CD4-positive, CD25-positive, alpha-beta regulatory T cell (primary cell): Measurements from ENCODE around the gene PIP5KL1. TPM values are rescaled to one million over a fixed set of nuclear protein-coding genes. Genes with fewer than 3 reads are reported as not detected.

Experiments used
- ATAC-seq, 2 donors: fragments of 150-1000 bp; cut with Tn5 transposase; one replicate each; pipeline ENCODE4 v1.10.0; 2021; ENCODE audit warnings: low read depth in 2 of 2, moderate number of reproducible peaks in 2 of 2, moderate library complexity in 1 of 2
- DNase-seq, 3 donors: peaks; one replicate each; pipeline versions ENCODE4 v3.0.0 to v3.0.0-alpha.2; 2012 to 2022; ENCODE audit warnings: mixed read lengths in 1 of 3
- H3K27ac ChIP-seq: one replicate; pipeline ENCODE4 v1.7.0; 2013; ENCODE audit warnings: mild to moderate bottlenecking, low read length; ENCODE audit not compliant: insufficient read depth, poor library complexity, severe bottlenecking
- H3K27me3 ChIP-seq: one replicate; pipeline ENCODE4 v1.7.0; 2013; ENCODE audit warnings: low read length; ENCODE audit not compliant: control insufficient read depth, insufficient read depth
- H3K36me3 ChIP-seq: one replicate; pipeline ENCODE4 v1.7.0; 2013; ENCODE audit warnings: mild to moderate bottlenecking, low read length, moderate library complexity; ENCODE audit not compliant: control insufficient read depth, insufficient read depth
- H3K4me1 ChIP-seq: 2 replicates; pipeline ENCODE4 v1.7.0; 2013; ENCODE audit warnings: mild to moderate bottlenecking, low read length; ENCODE audit not compliant: insufficient read depth, control insufficient read depth, poor library complexity, severe bottlenecking
- H3K4me3 ChIP-seq: one replicate; pipeline ENCODE4 v1.7.0; 2013; ENCODE audit warnings: low read depth, mild to moderate bottlenecking, low read length, moderate library complexity
- H3K9me3 ChIP-seq, 2 experiments: 1 replicate in 1 of 2; 2 replicates in 1 of 2; pipeline ENCODE4 v1.7.0; 2013; ENCODE audit warnings: low read length in 2 of 2, mild to moderate bottlenecking in 1 of 2, moderate library complexity in 1 of 2; ENCODE audit not compliant: control insufficient read depth in 2 of 2
- H3K27ac Mint-ChIP-seq, 3 donors: one replicate each; pipeline ENCODE4 v1.8.0; 2020 to 2022; ENCODE audit warnings: mild to moderate bottlenecking in 3 of 3, mixed read lengths in 3 of 3, moderate library complexity in 2 of 3
- H3K27me3 Mint-ChIP-seq: one replicate; pipeline ENCODE4 v1.8.0; 2022; ENCODE audit warnings: mild to moderate bottlenecking, mixed read lengths
- H3K36me3 Mint-ChIP-seq: one replicate; pipeline ENCODE4 v1.8.0; 2020; ENCODE audit warnings: mixed read lengths
- H3K4me1 Mint-ChIP-seq, 4 donors: one replicate each; pipeline ENCODE4 v1.8.0; 2020 to 2022; ENCODE audit warnings: mixed read lengths in 4 of 4, mild to moderate bottlenecking in 1 of 4
- H3K4me3 Mint-ChIP-seq, 4 donors: one replicate each; pipeline ENCODE4 v1.8.0; 2020 to 2022; ENCODE audit warnings: mild to moderate bottlenecking in 4 of 4, mixed read lengths in 4 of 4, moderate library complexity in 3 of 4
- H3K9me3 Mint-ChIP-seq, 7 donors: one replicate each; pipeline ENCODE4 v1.8.0; 2020 to 2022; ENCODE audit warnings: mixed read lengths in 7 of 7, mild to moderate bottlenecking in 3 of 7, moderate library complexity in 2 of 7
- polyA plus RNA-seq, 4 donors: library from polyadenylated mRNA; unstranded; fragments of 300-500 nt; fragmentation: Illumina TruSeq; gene quantifications; one replicate each; pipeline ENCODE4 v1.2.3, GENCODE V29; 2021
- total RNA-seq: library from RNA; stranded (reverse); gene quantifications from one replicate; pipeline ENCODE4 v1.2.3, GENCODE V29; 2022

The PIP5KL1 gene
- total and polyA plus RNA-seq, 5 donors from 2014 or later: 0.22 to 3.3 (median 0.94) TPM; not detected in 1

DNA sequence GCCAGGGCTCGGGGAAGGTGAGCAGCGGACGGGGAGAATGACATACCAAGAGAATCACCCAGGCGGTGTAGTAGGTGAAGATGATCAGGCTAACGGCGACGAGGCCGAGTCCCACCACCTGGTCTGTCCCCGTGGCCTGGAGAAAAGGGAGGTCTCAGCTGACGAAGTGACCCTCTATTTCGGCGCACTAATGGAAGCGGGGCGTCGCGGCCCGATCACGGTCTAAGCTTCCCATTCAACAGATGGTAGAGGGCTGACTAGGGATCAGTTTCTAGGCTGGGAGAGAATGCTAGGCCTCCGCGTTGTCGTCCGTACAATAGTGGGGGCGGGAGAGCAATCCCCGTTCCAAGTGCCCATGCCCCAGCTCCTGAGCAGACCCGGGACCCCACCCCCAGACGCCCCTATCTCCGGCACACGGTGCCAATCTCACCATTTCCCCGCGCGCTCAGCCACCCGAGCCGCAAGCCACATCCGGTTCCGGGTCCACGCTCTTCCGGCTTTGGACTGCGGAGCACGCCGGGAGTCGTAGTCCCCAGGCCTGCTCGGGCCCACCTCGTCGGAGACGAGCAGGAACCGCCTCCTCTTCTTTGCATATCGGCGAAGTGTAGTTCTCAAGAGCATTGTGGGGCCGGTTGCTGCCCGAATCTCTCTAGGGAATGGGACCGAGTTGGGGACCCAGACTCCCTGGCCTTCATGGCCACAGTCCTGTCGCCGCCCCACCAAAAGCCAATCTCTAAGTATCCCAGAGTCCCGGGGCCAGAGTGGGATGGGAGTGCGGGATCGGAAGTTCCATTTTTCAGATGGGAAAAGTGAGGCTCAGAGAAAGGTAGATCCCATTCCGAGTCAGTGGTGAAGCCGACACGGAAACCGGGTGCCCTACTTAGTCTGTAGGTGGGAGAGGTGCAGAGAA lies 7.1 kb upstream of the PIP5KL1 start, which contains the start of gene DPM2:
TSS of gene DPM2 (minus strand) at position 467 of the 910 bp plus-strand sequence. CDS start at position 433, 34 bp downstream.
- H3K27me3 Mint-ChIP-seq: peaks cover 7% of the 10 kb centered on the region
- peak; percentile 82 to 95 (median 89) for DNase-seq
- peak within 1 kb of the TSS; percentile 93 to 97 (median 97) for H3K27ac Mint-ChIP-seq
- peak within 1 kb of the TSS; percentile 92 to 98 (median 96) for H3K4me3 Mint-ChIP-seq
- H3K36me3 ChIP-seq: peaks cover 29% of the 10 kb centered on the region
- H3K27me3 ChIP-seq: no peaks in the 10 kb centered on the region
- peaks cover 5% of the 10 kb centered on the region for H3K36me3 Mint-ChIP-seq
- no peaks in the 10 kb centered on the region for H3K9me3 ChIP-seq
- peak within 1 kb of the TSS; percentile 81 for H3K4me3 ChIP-seq
- peaks cover 31% of the 10 kb centered on the region for H3K4me1 ChIP-seq
- H3K4me1 Mint-ChIP-seq: peaks cover 4 to 59% (median 29%) of the 10 kb centered on the region in 4 donors
- H3K9me3 Mint-ChIP-seq: no peaks in the 10 kb centered on the region
- H3K27ac ChIP-seq: peak within 1 kb of the TSS; percentile 74
- peak; percentile 92 for ATAC-seq

DNA sequence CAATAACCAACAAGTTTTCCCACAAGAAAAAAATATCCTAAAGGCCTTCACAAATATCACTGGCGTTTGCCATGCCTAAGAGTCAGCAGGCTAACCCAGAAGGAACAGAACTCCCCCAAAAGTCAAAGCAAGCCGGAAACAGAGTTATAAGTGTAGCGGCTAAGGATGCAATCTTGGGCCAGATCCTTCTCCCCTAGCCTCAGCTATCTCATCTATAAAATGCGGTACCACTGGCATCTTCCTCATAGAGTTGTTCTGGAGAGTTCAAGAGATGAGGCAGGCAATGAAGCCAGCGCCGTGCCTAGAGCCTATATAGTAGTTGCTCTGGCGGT lies 6.4 kb upstream of the PIP5KL1 start:
- Histone ChIP-seq H3K27ac (peak overlapping the region; percentile 74), H3K36me3 (peaks cover 22% of the 10 kb centered on the region), H3K27me3 (no peaks in the 10 kb centered on the region), H3K9me3 (no peaks in the 10 kb centered on the region), H3K4me3 (peak overlapping the region; percentile 81), H3K4me1 (peaks cover 31% of the 10 kb centered on the region)
- DNase-seq: no peak
- Mint-ChIP-seq H3K9me3 (no peaks in the 10 kb centered on the region), H3K4me3 (peak overlapping the region; percentile 92 to 98 (median 96)), H3K27ac (peak overlapping the region; percentile 93 to 97 (median 97)), H3K36me3 (peaks cover 5% of the 10 kb centered on the region), H3K4me1 (peaks cover 4 to 58% (median 28%) of the 10 kb centered on the region in 4 donors), H3K27me3 (peaks cover 7% of the 10 kb centered on the region)
- no peak for ATAC-seq

DNA sequence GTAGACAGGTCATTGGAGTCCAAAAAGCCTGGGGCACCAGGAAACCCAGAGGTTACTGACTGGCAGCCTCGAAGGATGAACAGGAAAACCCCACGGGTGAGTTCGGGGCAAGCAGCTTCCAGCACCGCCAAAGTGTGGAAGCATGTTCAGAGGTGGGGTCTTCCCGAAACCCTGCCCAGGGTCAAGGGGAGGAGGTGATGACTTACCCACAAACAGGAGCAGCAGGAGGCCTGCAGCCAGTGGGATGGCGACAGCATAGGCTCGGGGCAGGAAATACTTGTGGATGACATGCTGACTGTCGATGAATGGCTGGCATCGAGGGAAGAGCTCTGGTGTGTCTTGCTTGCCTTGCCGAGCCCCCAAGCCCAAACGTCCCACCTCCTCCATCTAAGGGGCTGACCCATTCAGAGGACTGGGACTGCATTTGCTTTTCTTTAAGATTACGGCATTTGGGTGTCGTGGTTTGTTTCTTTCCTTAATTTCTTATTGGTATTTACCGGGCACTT lies 5.8 kb upstream of the PIP5KL1 start:
- peak overlapping the region; percentile 92 to 98 (median 96) for H3K4me3 Mint-ChIP-seq
- H3K27ac ChIP-seq: no peak overlapping the region
- peaks cover 0 to 2% (median 0%) of the 10 kb centered on the region in 7 donors for H3K9me3 Mint-ChIP-seq
- peak overlapping the region; percentile 81 for H3K4me3 ChIP-seq
- H3K27me3 ChIP-seq: no peaks in the 10 kb centered on the region
- H3K27me3 Mint-ChIP-seq: peaks cover 7% of the 10 kb centered on the region
- H3K36me3 ChIP-seq: peaks cover 16% of the 10 kb centered on the region
- no peak for DNase-seq
- no peak for ATAC-seq
- no peaks in the 10 kb centered on the region for H3K9me3 ChIP-seq
- peaks cover 33% of the 10 kb centered on the region for H3K4me1 ChIP-seq
- peaks cover 4 to 62% (median 30%) of the 10 kb centered on the region in 4 donors for H3K4me1 Mint-ChIP-seq
- H3K27ac Mint-ChIP-seq: peak overlapping the region; percentile 57 to 97 (median 78)
- H3K36me3 Mint-ChIP-seq: peaks cover 5% of the 10 kb centered on the region

DNA sequence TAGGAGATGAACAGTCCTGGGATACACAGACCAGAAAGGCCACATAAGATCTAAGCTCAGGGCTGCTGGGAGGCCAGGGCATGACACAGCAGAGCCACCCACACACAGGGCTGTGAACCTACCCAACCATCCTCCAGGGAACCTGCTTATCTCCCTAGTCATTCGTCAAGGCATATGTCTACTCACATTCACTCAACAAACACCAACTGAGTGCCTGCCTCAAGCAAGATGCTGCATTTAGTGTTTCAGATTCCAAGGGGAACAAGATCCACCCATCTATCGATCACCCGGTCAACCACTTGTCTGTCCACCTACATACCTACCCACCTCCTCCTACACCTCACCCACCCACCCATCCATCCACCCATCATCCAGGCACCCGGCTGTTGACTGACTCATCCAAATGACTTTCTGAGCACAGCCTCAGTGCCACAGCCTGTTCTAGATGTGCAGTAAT lies 5.2 kb upstream of the PIP5KL1 start:
- Mint-ChIP-seq H3K27me3 (peaks cover 7% of the 10 kb centered on the region), H3K27ac (peak overlapping the region; percentile 57 to 97 (median 78)), H3K9me3 (peaks cover 0 to 3% (median 0%) of the 10 kb centered on the region in 7 donors), H3K36me3 (peaks cover 5% of the 10 kb centered on the region), H3K4me1 (peaks cover 4 to 68% (median 34%) of the 10 kb centered on the region in 4 donors), H3K4me3 (peak overlapping the region; percentile 48 to 98 (median 94))
- no peaks in the 10 kb centered on the region for H3K9me3 ChIP-seq
- no peaks in the 10 kb centered on the region for H3K27me3 ChIP-seq
- H3K4me3 ChIP-seq: peak overlapping the region; percentile 81
- H3K4me1 ChIP-seq: peaks cover 39% of the 10 kb centered on the region
- no peak for DNase-seq
- ATAC-seq: no peak
- H3K27ac ChIP-seq: no peak overlapping the region
- peaks cover 11% of the 10 kb centered on the region for H3K36me3 ChIP-seq

DNA sequence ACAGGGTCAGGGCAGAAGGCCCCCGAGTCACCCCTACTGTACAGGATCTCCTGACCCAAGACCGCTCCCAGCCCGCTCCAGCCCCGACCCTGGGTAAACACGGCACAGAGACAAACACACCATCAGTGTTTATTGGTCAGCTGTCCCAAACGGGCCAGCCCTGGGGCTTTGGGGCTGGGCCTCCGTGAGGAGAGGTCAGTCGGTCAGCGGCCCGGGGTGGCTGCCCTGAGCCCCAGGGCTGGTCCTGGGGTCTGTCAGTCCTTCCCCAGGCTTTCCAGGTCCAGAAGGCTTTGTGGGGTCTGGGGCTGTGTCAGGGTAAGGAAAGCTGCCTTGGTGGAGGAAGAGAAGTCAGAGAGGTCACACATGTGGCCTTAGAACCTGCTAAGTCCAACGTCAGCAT lies 4.4 kb upstream of the PIP5KL1 start:
- Mint-ChIP-seq H3K9me3 (peaks cover 0 to 3% (median 0%) of the 10 kb centered on the region in 7 donors), H3K27ac (peak overlapping the region in 1 of 3 donors; percentile 41), H3K36me3 (no peaks in the 10 kb centered on the region), H3K4me3 (peak overlapping the region in 3 of 4 donors; percentile 7 to 92 (median 57)), H3K4me1 (peaks cover 4 to 66% (median 37%) of the 10 kb centered on the region in 4 donors), H3K27me3 (peaks cover 10% of the 10 kb centered on the region)
- no peak for ATAC-seq
- Histone ChIP-seq H3K27me3 (no peaks in the 10 kb centered on the region), H3K4me3 (no peak overlapping the region), H3K9me3 (no peaks in the 10 kb centered on the region), H3K4me1 (peaks cover 47% of the 10 kb centered on the region), H3K36me3 (peaks cover 3% of the 10 kb centered on the region), H3K27ac (no peak overlapping the region)
- DNase-seq: no peak

DNA sequence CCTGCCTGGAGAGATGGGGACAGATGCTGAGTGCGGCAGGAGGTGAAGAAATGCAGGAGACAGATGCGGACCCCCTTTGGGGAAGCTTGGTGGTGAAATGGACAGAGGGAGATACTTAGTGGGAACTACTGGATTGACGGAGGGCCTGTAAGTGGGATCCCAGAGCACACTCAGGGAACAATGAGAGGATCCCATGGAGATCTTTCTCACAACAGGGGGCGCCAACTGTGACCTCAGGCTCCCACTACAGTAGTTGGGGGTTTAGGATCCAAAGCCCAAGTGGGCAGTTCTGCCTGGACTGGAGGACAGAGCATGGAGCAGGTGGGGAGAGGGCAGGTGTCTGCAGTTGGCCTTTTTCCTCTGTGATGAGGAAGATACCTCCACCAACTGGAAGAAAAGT lies 3.7 kb upstream of the PIP5KL1 start:
- H3K4me3 Mint-ChIP-seq: peak overlapping the region in 3 of 4 donors; percentile 35 to 92 (median 87)
- H3K27me3 ChIP-seq: no peaks in the 10 kb centered on the region
- peaks cover 50% of the 10 kb centered on the region for H3K4me1 ChIP-seq
- no peaks in the 10 kb centered on the region for H3K9me3 ChIP-seq
- no peak overlapping the region for H3K27ac ChIP-seq
- peaks cover 4 to 71% (median 43%) of the 10 kb centered on the region in 4 donors for H3K4me1 Mint-ChIP-seq
- H3K9me3 Mint-ChIP-seq: peaks cover 0 to 3% (median 0%) of the 10 kb centered on the region in 7 donors
- H3K36me3 ChIP-seq: no peaks in the 10 kb centered on the region
- H3K27me3 Mint-ChIP-seq: peaks cover 15% of the 10 kb centered on the region
- peak overlapping the region in 1 of 3 donors; percentile 71 for H3K27ac Mint-ChIP-seq
- no peak for ATAC-seq
- H3K36me3 Mint-ChIP-seq: no peaks in the 10 kb centered on the region
- no peak overlapping the region for H3K4me3 ChIP-seq
- no peak for DNase-seq

DNA sequence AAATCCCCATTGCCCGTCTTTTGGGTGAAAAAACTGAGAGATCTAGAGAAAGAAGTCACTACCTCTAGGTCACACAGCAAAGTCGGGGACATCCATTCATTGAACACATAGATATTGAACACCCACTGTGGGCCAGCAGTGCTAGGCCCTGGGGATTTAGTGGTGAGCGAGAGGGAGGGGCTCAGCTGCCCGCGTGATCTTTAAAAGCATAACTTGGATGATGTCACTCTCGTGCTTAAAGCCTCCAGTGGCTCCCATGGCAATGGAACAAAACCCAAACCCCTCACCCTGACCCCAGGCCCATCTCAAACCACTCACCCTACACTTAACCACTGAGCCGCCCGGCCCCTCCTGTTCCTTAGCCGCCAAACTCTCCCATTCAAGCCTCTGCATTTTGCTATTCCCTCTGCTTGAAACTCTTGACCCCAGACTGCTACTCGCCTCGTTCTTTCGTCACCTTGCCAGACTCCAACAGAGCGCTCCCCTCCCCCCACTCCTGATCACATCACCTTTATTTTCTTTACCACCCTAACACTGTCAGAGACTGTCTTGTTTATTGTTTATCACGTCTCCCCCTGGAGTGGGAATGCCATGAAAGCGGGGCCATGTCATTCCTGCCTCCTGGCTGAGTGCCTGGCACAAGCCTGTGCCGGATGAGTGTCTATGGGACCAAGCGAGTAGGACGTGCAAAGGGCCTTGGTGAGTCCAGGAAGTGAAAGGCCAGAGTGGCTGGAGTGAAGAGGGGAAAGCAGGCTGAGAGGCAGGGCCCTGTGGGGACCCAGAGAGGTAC lies 710 bp upstream of the PIP5KL1 start:
- peaks cover 51% of the 10 kb centered on the region for H3K4me1 ChIP-seq
- Mint-ChIP-seq H3K9me3 (peaks cover 0 to 3% (median 0%) of the 10 kb centered on the region in 7 donors), H3K27ac (peak overlapping the region in 2 of 3 donors; percentile 74 to 82), H3K27me3 (peaks cover 16% of the 10 kb centered on the region), H3K36me3 (no peaks in the 10 kb centered on the region), H3K4me1 (peaks cover 3 to 61% (median 29%) of the 10 kb centered on the region in 4 donors), H3K4me3 (peak overlapping the region; percentile 77 to 94 (median 82))
- peak overlapping the region; percentile 43 for H3K4me3 ChIP-seq
- DNase-seq (no peak), ATAC-seq (peak in 1 of 2 donors; percentile 12)
- H3K27ac ChIP-seq: no peak overlapping the region
- H3K36me3 ChIP-seq: no peaks in the 10 kb centered on the region
- no peaks in the 10 kb centered on the region for H3K9me3 ChIP-seq
- no peaks in the 10 kb centered on the region for H3K27me3 ChIP-seq
